Aorta (tissue), 5 donors: ENCODE data around the gene ATP1B1. TPM values are rescaled to one million over a fixed set of nuclear protein-coding genes. Genes with fewer than 3 reads are reported as not detected.

Experiments used
- ATAC-seq: fragments of 200-7000 bp; cut with Tn5 transposase; one replicate; pipeline ENCODE4 v1.9.1; 2022; ENCODE audit warnings: moderate library complexity; ENCODE audit not compliant: low FRiP score
- DNase-seq, 2 donors: peaks; one replicate each; pipeline ENCODE4 v3.0.0-alpha.2; 2020
- H3K27ac ChIP-seq, 2 donors: one replicate each; pipeline ENCODE4 v1.5.1; 2013; ENCODE audit warnings: low read length in 2 of 2, mild to moderate bottlenecking in 2 of 2, moderate library complexity in 2 of 2, control low read depth in 1 of 2, inconsistent platforms in 1 of 2, low read depth in 1 of 2
- H3K27me3 ChIP-seq, 2 donors: one replicate each; pipeline ENCODE4 v1.6.1; 2013; ENCODE audit warnings: control low read depth in 1 of 2, low read length in 1 of 2, mild to moderate bottlenecking in 1 of 2, moderate library complexity in 1 of 2; ENCODE audit not compliant: insufficient read depth in 2 of 2, control insufficient read depth in 1 of 2
- H3K36me3 ChIP-seq, 2 donors: one replicate each; pipeline ENCODE4 v1.6.1; 2013; ENCODE audit warnings: control low read depth in 1 of 2, low read length in 1 of 2, mild to moderate bottlenecking in 1 of 2; ENCODE audit not compliant: insufficient read depth in 2 of 2, control insufficient read depth in 1 of 2
- H3K4me1 ChIP-seq, 2 donors: one replicate each; pipeline ENCODE4 v1.6.1; 2013; ENCODE audit warnings: low read length in 2 of 2, control low read depth in 1 of 2, mild to moderate bottlenecking in 1 of 2, moderate library complexity in 1 of 2; ENCODE audit not compliant: insufficient read depth in 2 of 2, control insufficient read depth in 1 of 2
- H3K4me3 ChIP-seq, 2 donors: one replicate each; pipeline ENCODE4 v1.5.1; 2013; ENCODE audit warnings: low read length in 2 of 2, control low read depth in 1 of 2, mild to moderate bottlenecking in 1 of 2
- H3K9me3 ChIP-seq: one replicate; pipeline ENCODE4 v1.6.1; 2013; ENCODE audit warnings: mild to moderate bottlenecking, low read length; ENCODE audit not compliant: control insufficient read depth
- WGBS, 2 donors: extraction: QIAGEN DNeasy Blood & Tissue Kit; methylation state at CpG; one replicate each; pipeline ENCODE4 v1.1.7; 2013; 5-methylcytosine and 5-hydroxymethylcytosine counted together
- intact Hi-C, 2 donors: fragments of 100-400 bp; cut with DNase I; formaldehyde crosslinking; loops; one replicate each; pipeline versions ENCODE4 v1.14.2 to v1.15.0; 2022
- long read RNA-seq, 2 donors: library from polyadenylated mRNA; unstranded; transcript quantifications; one replicate each; pipeline ENCODE4 v2.0.0, GENCODE V29; 2020 to 2021
- polyA plus RNA-seq, 2 donors: library from polyadenylated mRNA; stranded (reverse); fragments of 200-250 nt; gene quantifications; one replicate each; pipeline ENCODE4 v1.2.3, GENCODE V29; 2013
- total RNA-seq, 2 donors: library from RNA; stranded (reverse); fragmentation: NEBNext Ultra II Directional; extraction: Animal tissue kit (Norgen Biotek cat#: 25700); gene quantifications; one replicate each; pipeline ENCODE4 v1.2.1, GENCODE V29; 2021
- donor health status: healthy with polysubstance abuse.
- donor health status: Bipolar disorder and iron deficiency.
- donor health status: DM: no; HTN: no; CAD: no.
- donor health status: DM: no; HTN: no; CAD: no.
- donor health status: DM: yes; HTN: yes; CAD: no.

Gene ATP1B1
- 1 to 10 TPM; 7.1 to 8.4 TPM for total RNA-seq
- polyA plus RNA-seq = 10 to 100 TPM in 1 of 2 donors, 1 to 10 TPM in 1; 7.1 to 23.8 TPM
- long read RNA-seq, donor 1, transcript ATP1B1-201 (6 exons, 1,883 nt) = major isoform, 5 of 5 reads
- long read RNA-seq, donor 1, partial matches to known transcripts = 0 of 5 reads
- long read RNA-seq, donor 1, other reads (novel, unspliced or antisense) = 0 of 5 reads
- long read RNA-seq, donor 2, partial matches to known transcripts = 0 of 5 reads
- long read RNA-seq, donor 2, other reads (novel, unspliced or antisense) = 1 of 5 reads

- 0 to 1% methylated on average over 76 to 100 of the region's 100 CpGs for WGBS, 2 donors
- H3K4me3 ChIP-seq = peak within 1 kb of the TSS; percentile 84 to 85
- intact Hi-C loops = loop anchor here in 1 of 2 donors (5.0 to 10.0 kb wide), 3 partner anchors 102 to 499 kb away; no protein-coding TSS in a partner anchor
- H3K27ac ChIP-seq = peak within 1 kb of the TSS in 1 of 2 donors; percentile 81
- H3K4me1 ChIP-seq = peaks cover 0 to 2% of the 10 kb centered on the region in 2 donors
- peak; percentile 88 to 94 for DNase-seq
- peak; percentile 92 for ATAC-seq
- no peaks in the 10 kb centered on the region for H3K9me3 ChIP-seq
- no peaks in the 10 kb centered on the region for H3K27me3 ChIP-seq
- H3K36me3 ChIP-seq = no peaks in the 10 kb centered on the region
Measured at GRCh38 chr1:169106095-169106920, at the start of gene ATP1B1. Gene ATP1B1 (plus strand): TSS chr1:169106690. CDS start chr1:169106830, 140 bp downstream.

- Histone ChIP-seq H3K4me3 (no peak overlapping the region), H3K4me1 (no peaks in the 10 kb centered on the region), H3K9me3 (peaks cover 3% of the 10 kb centered on the region), H3K27me3 (no peaks in the 10 kb centered on the region), H3K36me3 (no peaks in the 10 kb centered on the region), H3K27ac (no peak overlapping the region)
- WGBS, 2 donors = 88 to 91% methylated on average over 1 of the region's 1 CpG
- intact Hi-C loops = no loop called here
- DNase-seq = no peak
- ATAC-seq = no peak
Measured at GRCh38 chr1:169059421-169059820, 47.1 kb upstream of the ATP1B1 start.

- Histone ChIP-seq H3K9me3 (peaks cover 3% of the 10 kb centered on the region), H3K27ac (no peak overlapping the region), H3K4me1 (no peaks in the 10 kb centered on the region), H3K27me3 (no peaks in the 10 kb centered on the region), H3K4me3 (no peak overlapping the region), H3K36me3 (no peaks in the 10 kb centered on the region)
- 87 to 92% methylated on average over 9 of the region's 9 CpGs for WGBS, 2 donors
- peak; percentile 19 for ATAC-seq
- no peak for DNase-seq
- intact Hi-C loops = no loop called here
Measured at GRCh38 chr1:169060043-169060722, 46.3 kb upstream of the ATP1B1 start.

- WGBS, 2 donors = 37 to 48% methylated on average over 4 of the region's 4 CpGs
Measured at GRCh38 chr1:169060919-169061639, 45.4 kb upstream of the ATP1B1 start.

GRCh38 chr1:169062152-169062551 lies 44.3 kb upstream of the ATP1B1 start:
- no peaks in the 10 kb centered on the region for H3K4me1 ChIP-seq
- H3K27ac ChIP-seq = no peak overlapping the region
- DNase-seq (no peak), ATAC-seq (no peak)
- H3K4me3 ChIP-seq = no peak overlapping the region
- no peaks in the 10 kb centered on the region for H3K27me3 ChIP-seq
- intact Hi-C loops = no loop called here
- no peaks in the 10 kb centered on the region for H3K36me3 ChIP-seq
- H3K9me3 ChIP-seq = peaks cover 3% of the 10 kb centered on the region

More at GRCh38 chr1:169060919-169061639, 45.4 kb upstream of the ATP1B1 start:
- Histone ChIP-seq H3K27ac (no peak overlapping the region), H3K27me3 (no peaks in the 10 kb centered on the region), H3K36me3 (no peaks in the 10 kb centered on the region), H3K4me1 (no peaks in the 10 kb centered on the region), H3K4me3 (no peak overlapping the region), H3K9me3 (peaks cover 3% of the 10 kb centered on the region)
- ATAC-seq (no peak), DNase-seq (peak in 1 of 2 donors; percentile 57)
- intact Hi-C loops = no loop called here

GRCh38 chr1:169064103-169064502 lies 42.4 kb upstream of the ATP1B1 start:
- Histone ChIP-seq H3K4me1 (no peaks in the 10 kb centered on the region), H3K4me3 (no peak overlapping the region), H3K27ac (no peak overlapping the region), H3K9me3 (peaks cover 3% of the 10 kb centered on the region), H3K36me3 (no peaks in the 10 kb centered on the region), H3K27me3 (no peaks in the 10 kb centered on the region)
- ATAC-seq (no peak), DNase-seq (no peak)
- WGBS, 2 donors = 81 to 82% methylated on average over 7 of the region's 7 CpGs
- intact Hi-C loops = no loop called here

- 3 to 7% methylated on average over 2 of the region's 2 CpGs for WGBS, 2 donors
- Histone ChIP-seq H3K4me1 (no peaks in the 10 kb centered on the region), H3K27me3 (no peaks in the 10 kb centered on the region), H3K9me3 (no peaks in the 10 kb centered on the region), H3K27ac (no peak overlapping the region), H3K4me3 (no peak overlapping the region), H3K36me3 (no peaks in the 10 kb centered on the region)
- ATAC-seq = peak; percentile 36
- no peak for DNase-seq
- intact Hi-C loops = loop anchor here in 1 of 2 donors (10.0 kb wide), 1 partner anchor 54 kb away; no protein-coding TSS in a partner anchor
Measured at GRCh38 chr1:169070547-169070946, 35.9 kb upstream of the ATP1B1 start.

GRCh38 chr1:169070958-169071357 lies 35.5 kb upstream of the ATP1B1 start:
- WGBS, 2 donors = 52 to 61% methylated on average over 3 of the region's 3 CpGs
- DNase-seq = no peak
- no peak for ATAC-seq
- Histone ChIP-seq H3K4me1 (no peaks in the 10 kb centered on the region), H3K4me3 (no peak overlapping the region), H3K27ac (no peak overlapping the region), H3K27me3 (no peaks in the 10 kb centered on the region), H3K36me3 (no peaks in the 10 kb centered on the region), H3K9me3 (no peaks in the 10 kb centered on the region)
- intact Hi-C loops = loop anchor here in 1 of 2 donors (10.0 kb wide), 1 partner anchor 54 kb away; no protein-coding TSS in a partner anchor
